Measurements from ENCODE around the gene UXS1. TPM values are rescaled to one million over a fixed set of nuclear protein-coding genes. Genes with fewer than 3 reads are reported as not detected.

UXS1 gene
- polyA plus RNA-seq, 3 donors = 23.4 to 33.8 (median 29.3) TPM

DNA sequence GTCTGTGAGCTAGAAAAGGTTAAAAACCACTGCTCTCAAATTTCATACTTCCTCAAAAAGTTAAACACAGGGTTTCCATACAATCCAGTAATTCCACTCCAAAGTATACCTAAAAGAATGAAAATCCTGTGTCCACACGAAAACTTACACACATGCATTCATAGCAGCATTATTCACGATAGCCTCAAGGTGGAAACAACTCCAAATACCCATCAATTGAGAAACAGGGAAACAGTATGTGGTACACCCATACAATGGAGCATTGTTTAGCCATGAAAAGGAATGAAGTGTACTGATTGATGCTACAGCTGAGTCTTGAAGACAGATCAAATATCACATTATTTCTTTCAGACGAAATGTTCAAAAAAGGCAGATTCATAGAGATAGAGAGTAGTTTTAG is 36.7 kb downstream of the UXS1 start:
- Histone ChIP-seq H2AFZ (ENCODE audit: insufficient read depth, low read depth, low read length, poor library complexity, severe bottlenecking) (no peak overlapping the region), H3K9ac (ENCODE audit: insufficient read depth, low read length, poor library complexity, severe bottlenecking) (no peak overlapping the region), H4K20me1 (ENCODE audit: insufficient read depth, low read length) (no peaks in the 10 kb centered on the region), H3K4me2 (replicated peaks; ENCODE audit: extremely low read depth, low read length, poor library complexity, severe bottlenecking) (no peak overlapping the region), H3K9me3 (replicated peaks in 1 of 2; ENCODE audit: control insufficient read depth in 1 of 2, insufficient read depth in 1 of 2, low read length in 2 of 2) (peaks cover 7 to 19% of the 10 kb centered on the region in 2 donors), H3K4me3 (replicated peaks in 1 of 3; ENCODE audit: low read depth in 2 of 3, low read length in 3 of 3) (no peak overlapping the region), H3K79me2 (ENCODE audit: insufficient read depth, low read length) (peaks cover 2% of the 10 kb centered on the region), H3K36me3 (replicated peaks in 1 of 2; ENCODE audit: control insufficient read depth in 1 of 2, insufficient read depth in 2 of 2, low read length in 2 of 2) (peaks cover 10 to 66% of the 10 kb centered on the region in 2 donors), H3K4me1 (ENCODE audit: control insufficient read depth in 1 of 2, insufficient read depth in 2 of 2, low read length in 2 of 2) (peaks cover 18% of the 10 kb centered on the region in 2 donors), H3K27me3 (ENCODE audit: control insufficient read depth in 2 of 2, insufficient read depth in 2 of 2, low read length in 2 of 2) (no peaks in the 10 kb centered on the region), H3K27ac (ENCODE audit: low read depth in 1 of 2, low read length in 2 of 2) (no peak overlapping the region)
- peaks cover 20% of the 10 kb centered on the region for H3K4me1 Mint-ChIP-seq
- no peak overlapping the region for H3K27ac Mint-ChIP-seq
- no peak for DNase-seq
- TF ChIP-seq CTCF (IDR thresholded peaks at IDR 0.05) = no peak
- intact Hi-C loops (cut with micrococcal nuclease) = no loop called here
- peaks cover 63 to 81% of the 10 kb centered on the region in 2 donors for H3K36me3 Mint-ChIP-seq
- no peaks in the 10 kb centered on the region for H3K27me3 Mint-ChIP-seq (ENCODE audit: low read depth in 3 of 3)
- peaks cover 8 to 24% (median 15%) of the 10 kb centered on the region in 7 donors for H3K9me3 Mint-ChIP-seq
- no peak overlapping the region for H3K4me3 Mint-ChIP-seq
- no CpG with 5 or more reads among the region's 3 CpGs for WGBS (ENCODE audit: insufficient coverage)

DNA sequence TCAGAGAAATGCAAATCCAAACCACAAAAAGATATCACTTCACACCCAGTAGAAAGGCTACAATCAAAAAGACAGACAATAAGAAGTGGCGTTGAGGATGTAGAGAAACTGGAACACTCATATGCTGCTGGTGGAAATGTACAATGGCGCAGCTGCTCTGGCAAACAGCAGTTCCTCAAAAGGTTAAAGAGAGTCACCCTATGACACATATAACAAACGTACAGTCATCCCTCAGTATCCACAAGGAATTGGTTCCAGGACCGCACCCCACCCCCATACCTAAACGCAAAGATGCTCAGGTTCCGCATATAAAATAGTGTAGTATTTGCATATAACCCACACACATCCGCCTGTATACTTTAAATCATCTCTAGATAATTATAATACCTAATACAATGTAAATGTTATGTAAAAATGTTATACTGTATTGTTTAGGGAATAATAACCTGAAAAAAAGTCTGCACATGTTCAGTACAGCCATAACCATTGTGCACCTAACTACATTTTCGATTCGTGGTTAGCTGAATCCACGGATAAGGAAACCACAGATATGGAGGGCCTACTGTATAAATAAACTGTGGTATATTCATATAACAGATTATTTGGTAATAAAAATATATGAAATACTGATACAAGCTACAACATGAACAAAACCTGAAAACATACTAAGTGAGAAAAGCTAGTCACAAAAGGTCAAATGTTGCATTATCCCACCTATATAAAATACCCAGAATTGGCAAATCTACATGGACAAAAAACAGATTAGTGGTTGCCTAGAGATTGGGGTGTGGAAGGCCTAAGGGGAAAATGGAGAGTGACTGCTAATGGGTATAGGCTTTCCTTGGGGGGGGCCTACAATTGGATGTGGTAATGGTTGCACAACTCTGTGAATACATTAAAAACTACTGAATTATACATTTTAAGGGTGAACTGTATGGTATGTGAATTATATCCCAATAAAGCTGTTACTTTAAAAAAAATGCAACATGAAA is 37.5 kb downstream of the UXS1 start:
- Mint-ChIP-seq H3K9me3 (peaks cover 8 to 24% (median 15%) of the 10 kb centered on the region in 7 donors), H3K27ac (no peak overlapping the region), H3K36me3 (peaks cover 59 to 76% of the 10 kb centered on the region in 2 donors), H3K27me3 (ENCODE audit: low read depth in 3 of 3) (no peaks in the 10 kb centered on the region), H3K4me1 (peaks cover 19% of the 10 kb centered on the region), H3K4me3 (no peak overlapping the region)
- Histone ChIP-seq H3K9ac (ENCODE audit: insufficient read depth, low read length, poor library complexity, severe bottlenecking) (no peak overlapping the region), H4K20me1 (ENCODE audit: insufficient read depth, low read length) (no peaks in the 10 kb centered on the region), H3K27me3 (ENCODE audit: control insufficient read depth in 2 of 2, insufficient read depth in 2 of 2, low read length in 2 of 2) (no peaks in the 10 kb centered on the region), H3K4me3 (replicated peaks in 1 of 3; ENCODE audit: low read depth in 2 of 3, low read length in 3 of 3) (no peak overlapping the region), H3K9me3 (replicated peaks in 1 of 2; ENCODE audit: control insufficient read depth in 1 of 2, insufficient read depth in 1 of 2, low read length in 2 of 2) (peaks cover 7 to 19% of the 10 kb centered on the region in 2 donors), H3K4me1 (ENCODE audit: control insufficient read depth in 1 of 2, insufficient read depth in 2 of 2, low read length in 2 of 2) (peaks cover 18% of the 10 kb centered on the region in 2 donors), H3K4me2 (replicated peaks; ENCODE audit: extremely low read depth, low read length, poor library complexity, severe bottlenecking) (no peak overlapping the region), H3K27ac (ENCODE audit: low read depth in 1 of 2, low read length in 2 of 2) (no peak overlapping the region), H3K79me2 (ENCODE audit: insufficient read depth, low read length) (peaks cover 2% of the 10 kb centered on the region), H3K36me3 (replicated peaks in 1 of 2; ENCODE audit: control insufficient read depth in 1 of 2, insufficient read depth in 2 of 2, low read length in 2 of 2) (peaks cover 10 to 69% of the 10 kb centered on the region in 2 donors), H2AFZ (ENCODE audit: insufficient read depth, low read depth, low read length, poor library complexity, severe bottlenecking) (no peak overlapping the region)
- no peak for DNase-seq
- no CpG with 5 or more reads among the region's 10 CpGs for WGBS (ENCODE audit: insufficient coverage)
- no peak for TF ChIP-seq CTCF (IDR thresholded peaks at IDR 0.05)
- intact Hi-C loops (cut with micrococcal nuclease) = no loop called here

All from CD14-positive monocyte (primary cell).